IMR-90 (cell line): ENCODE data around the gene ANO9. TPM values are rescaled to one million over a fixed set of nuclear protein-coding genes. Genes with fewer than 3 reads are reported as not detected.

Experiments used
- ATAC-seq: fragments of 200-7000 bp; cut with Tn5 transposase; 2 replicates; pipeline ENCODE4 v1.9.1; 2020; ENCODE audit warnings: low read depth, mild to moderate bottlenecking, moderate library complexity
- BruUV-seq: library from RNA; stranded (reverse); fragments of 400-500 nt; replicated peaks from 2 replicates; lab custom pipeline; 2021; lab: Mats Ljungman, UMichigan
- CTCF ChIA-PET: fragments of 300-600 bp; formaldehyde crosslinking; extraction: SDS; loops from one replicate; lab custom pipeline; 2021; ENCODE audit warnings: antibody characterized with exemption; lab: Yijun Ruan, JAX
- POLR2A ChIA-PET: fragments of 300-600 bp; sonication (Branson Sonifier 250); formaldehyde crosslinking; loops from one replicate; lab custom pipeline; 2022; ENCODE audit warnings: antibody characterized with exemption; ENCODE audit not compliant: unreplicated experiment; lab: Charles Lee
- DNase-seq: peaks from one replicate; pipeline ENCODE4 v3.0.0; 2013
- H2AFZ ChIP-seq: replicated peaks from 2 replicates; pipeline ENCODE3; 2013; ENCODE audit warnings: low read length, mild to moderate bottlenecking; ENCODE audit not compliant: poor library complexity
- H2AK5ac ChIP-seq: 2 replicates; pipeline ENCODE4 v1.6.1; 2013; ENCODE audit warnings: low read depth, low read length, inconsistent platforms
- H2AK9ac ChIP-seq: replicated peaks from 2 replicates; pipeline ENCODE3; 2013; ENCODE audit warnings: mild to moderate bottlenecking, low read depth, low read length, moderate library complexity; ENCODE audit not compliant: poor library complexity
- H2BK120ac ChIP-seq: 2 replicates; pipeline ENCODE4 v1.6.1; 2013; ENCODE audit warnings: low read depth, low read length, inconsistent platforms
- H2BK15ac ChIP-seq: 3 replicates; pipeline ENCODE4 v1.6.1; 2013; ENCODE audit warnings: low read depth, low read length, inconsistent platforms
- H2BK20ac ChIP-seq: 2 replicates; pipeline ENCODE4 v1.6.1; 2013; ENCODE audit warnings: low read depth, mild to moderate bottlenecking, inconsistent platforms, low read length, moderate library complexity
- H2BK5ac ChIP-seq: 2 replicates; pipeline ENCODE4 v1.6.1; 2013; ENCODE audit warnings: mild to moderate bottlenecking, low read depth, low read length, inconsistent platforms; ENCODE audit not compliant: poor library complexity, severe bottlenecking
- H3K14ac ChIP-seq: replicated peaks from 2 replicates; pipeline ENCODE4 v1.6.1; 2013; ENCODE audit warnings: low read depth, low read length, inconsistent platforms
- H3K18ac ChIP-seq: 2 replicates; pipeline ENCODE4 v1.6.1; 2013; ENCODE audit warnings: low read depth, low read length, control low read depth
- H3K23ac ChIP-seq: 2 replicates; pipeline ENCODE4 v1.6.1; 2013; ENCODE audit warnings: low read depth, low read length, inconsistent platforms
- H3K27ac ChIP-seq: 2 replicates; pipeline ENCODE4 v1.5.1; 2013; ENCODE audit warnings: mild to moderate bottlenecking, control low read depth, low read length; ENCODE audit not compliant: insufficient read depth
- H3K27me3 ChIP-seq: 2 replicates; pipeline ENCODE4 v1.6.1; 2013; ENCODE audit warnings: low read length; ENCODE audit not compliant: control insufficient read depth, insufficient read depth
- H3K36me3 ChIP-seq: 2 replicates; pipeline ENCODE4 v1.6.1; 2013; ENCODE audit warnings: low read length, mixed read lengths; ENCODE audit not compliant: control insufficient read depth, insufficient read depth
- H3K4ac ChIP-seq: 2 replicates; pipeline ENCODE4 v1.6.1; 2013; ENCODE audit warnings: low read depth, low read length, inconsistent platforms
- H3K4me1 ChIP-seq: 2 replicates; pipeline ENCODE4 v1.6.1; 2013; ENCODE audit warnings: low read length, mixed read lengths; ENCODE audit not compliant: control insufficient read depth, insufficient read depth
- H3K4me2 ChIP-seq: 2 replicates; pipeline ENCODE4 v1.6.1; 2013; ENCODE audit warnings: low read depth, mild to moderate bottlenecking, control low read depth, low read length, moderate library complexity
- H3K4me3 ChIP-seq: 2 replicates; pipeline ENCODE4 v1.5.1; 2013; ENCODE audit warnings: low read depth, mild to moderate bottlenecking, control low read depth, low read length, moderate library complexity; ENCODE audit not compliant: insufficient read depth
- H3K56ac ChIP-seq: 2 replicates; pipeline ENCODE4 v1.6.1; 2013; ENCODE audit warnings: low read length, inconsistent platforms; ENCODE audit not compliant: insufficient read depth; ENCODE audit errors: extremely low read depth
- H3K79me1 ChIP-seq, 2 experiments: 2 replicates each; pipeline ENCODE4 v1.6.1; 2013; ENCODE audit warnings: low read length in 2 of 2, inconsistent platforms in 1 of 2, low read depth in 1 of 2
- H3K9ac ChIP-seq: 2 replicates; pipeline ENCODE4 v1.6.1; 2013; ENCODE audit warnings: low read depth, low read length, control low read depth
- H3K9me1 ChIP-seq: 2 replicates; pipeline ENCODE4 v1.6.1; 2013; ENCODE audit warnings: low read length, inconsistent platforms; ENCODE audit not compliant: insufficient read depth
- H3K9me3 ChIP-seq: 2 replicates; pipeline ENCODE4 v1.6.1; 2013; ENCODE audit warnings: low read length; ENCODE audit not compliant: control insufficient read depth, insufficient read depth
- H4K20me1 ChIP-seq: 2 replicates; pipeline ENCODE4 v1.6.1; 2013; ENCODE audit warnings: low read length, inconsistent platforms; ENCODE audit not compliant: insufficient read depth
- H4K5ac ChIP-seq: 2 replicates; pipeline ENCODE4 v1.6.1; 2013; ENCODE audit warnings: mild to moderate bottlenecking, low read depth, low read length, control low read depth
- H4K8ac ChIP-seq, 2 experiments: 2 replicates each; pipeline ENCODE4 v1.6.1; 2013; ENCODE audit warnings: low read depth in 2 of 2, low read length in 2 of 2, control low read depth in 1 of 2, inconsistent platforms in 1 of 2
- H4K91ac ChIP-seq: 2 replicates; pipeline ENCODE4 v1.6.1; 2013; ENCODE audit warnings: low read depth, low read length, inconsistent platforms; ENCODE audit not compliant: insufficient read depth
- BHLHE40 ChIP-seq: fragments of 150-350 bp; IDR thresholded peaks from 2 replicates; pipeline ENCODE4 v1.6.1; 2016; ENCODE audit warnings: mild to moderate bottlenecking, low read depth, low read length
- CEBPB ChIP-seq: IDR thresholded peaks from 2 replicates; pipeline ENCODE4 v1.6.1; 2012; ENCODE audit warnings: low read depth, low read length, improper control_type of control experiment
- CHD1 ChIP-seq: IDR thresholded peaks from 2 replicates; pipeline ENCODE4 v1.6.1; 2012; ENCODE audit warnings: low read depth, low read length, improper control_type of control experiment
- ELK1 ChIP-seq: fragments of 150-350 bp; IDR thresholded peaks from 2 replicates; pipeline ENCODE4 v1.6.1; 2016; ENCODE audit warnings: low read depth, mild to moderate bottlenecking, low read length, moderate library complexity, borderline replicate concordance
- FOS ChIP-seq: fragments of 150-350 bp; IDR thresholded peaks from 2 replicates; pipeline ENCODE4 v1.6.1; 2016; ENCODE audit warnings: low read depth, low read length
- MAFK ChIP-seq: IDR thresholded peaks from 2 replicates; pipeline ENCODE4 v1.6.1; 2012; ENCODE audit warnings: low read depth, low read length, improper control_type of control experiment
- MAZ ChIP-seq: IDR thresholded peaks from 2 replicates; pipeline ENCODE4 v1.6.1; 2012; ENCODE audit warnings: low read depth, mild to moderate bottlenecking, low read length, improper control_type of control experiment, moderate library complexity, borderline replicate concordance
- MXI1 ChIP-seq: IDR thresholded peaks from 2 replicates; pipeline ENCODE4 v1.6.1; 2012; ENCODE audit warnings: low read depth, mild to moderate bottlenecking, low read length, moderate library complexity, borderline replicate concordance
- NFE2L2 ChIP-seq: fragments of 150-350 bp; IDR thresholded peaks from 2 replicates; pipeline ENCODE4 v1.6.1; 2016; ENCODE audit warnings: low read depth, mild to moderate bottlenecking, low read length
- POLR2A ChIP-seq: IDR thresholded peaks from 2 replicates; pipeline ENCODE4 v1.6.1; 2012; ENCODE audit warnings: mild to moderate bottlenecking, low read depth, low read length
- RAD21 ChIP-seq: IDR thresholded peaks from 2 replicates; pipeline ENCODE4 v1.6.1; 2012; ENCODE audit warnings: low read length, improper control_type of control experiment
- RCOR1 ChIP-seq: IDR thresholded peaks from 2 replicates; pipeline ENCODE4 v1.6.1; 2012; ENCODE audit warnings: mild to moderate bottlenecking, low read length, improper control_type of control experiment; ENCODE audit not compliant: insufficient replicate concordance
- RFX5 ChIP-seq: IDR thresholded peaks from 2 replicates; pipeline ENCODE4 v1.8.0; 2012; ENCODE audit warnings: low read depth, mild to moderate bottlenecking, low read length, moderate library complexity
- SMC3 ChIP-seq: fragments of 150-350 bp; IDR thresholded peaks from 2 replicates; pipeline ENCODE4 v1.6.1; 2016; ENCODE audit warnings: low read depth, mild to moderate bottlenecking, antibody characterized with exemption, low read length, moderate library complexity
- WGBS, 2 experiments: methylation state at CpG; one replicate each; pipeline versions ENCODE4 v1.1.5 to v1.1.7; 2013; ENCODE audit warnings: missing lambda C conversion rate in 2 of 2; ENCODE audit not compliant: insufficient read length in 1 of 2; ENCODE audit errors: extremely low coverage in 2 of 2; 5-methylcytosine and 5-hydroxymethylcytosine counted together
- dilution Hi-C: fragments of 300-500 bp; cut with HindIII; formaldehyde crosslinking; loops from one replicate; pipeline ENCODE4 v1.14.3; 2018; ENCODE audit warnings: low sequenced_read_pairs; ENCODE audit not compliant: unreplicated experiment
- in situ Hi-C: fragments of 300-500 bp; cut with MboI; formaldehyde crosslinking; loops from 3 replicates; pipeline ENCODE4 v1.14.3; 2019; ENCODE audit warnings: low sequenced_read_pairs, inconsistent platforms, mixed read lengths
- intact Hi-C: fragments of 100-400 bp; cut with micrococcal nuclease; formaldehyde crosslinking; loops from 2 replicates; pipeline ENCODE4 v1.10.0; 2022
- polyA plus RNA-seq, 3 experiments: library from polyadenylated mRNA; depleted of rRNA; stranded (reverse); fragments of >200 nt; gene quantifications; 2 replicates each; pipeline ENCODE4 v1.2.3, GENCODE V29; 2012; ENCODE audit warnings: low replicate concordance in 1 of 3
- total RNA-seq: library from RNA; depleted of rRNA; stranded (reverse); fragments of >200 nt; gene quantifications from 2 replicates; pipeline ENCODE4 v1.2.3, GENCODE V29; 2012
- TF ChIP-seq, protein P1 (sequence below): conservative IDR thresholded peaks from 2 replicates; pipeline ENCODE4 v1.5.1; 2012; ENCODE audit warnings: mild to moderate bottlenecking, low read depth, low read length, improper control_type of control experiment
- TF ChIP-seq, protein P2 (sequence below): fragments of 150-350 bp; IDR thresholded peaks from 2 replicates; pipeline ENCODE4 v1.6.1; 2017; ENCODE audit warnings: mild to moderate bottlenecking, antibody characterized with exemption, low read length, low read depth

The ANO9 gene
- total and polyA plus RNA-seq, 2 of the 4 experiments (the other 2 are of a cell fraction) = not detected

GRCh38 chr11:380996-381395, 60.8 kb downstream of the ANO9 start:
- H4K91ac ChIP-seq = no peak overlapping the region
- H2BK20ac ChIP-seq = no peak overlapping the region
- H2AK5ac ChIP-seq = no peak overlapping the region
- H3K36me3 ChIP-seq = peaks cover 28% of the 10 kb centered on the region; the same call in 1 of the 2 replicates
- H3K9me1 ChIP-seq = no peaks in the 10 kb centered on the region
- ChIA-PET CTCF (no interaction called here), POLR2A (no interaction called here)
- no peak overlapping the region for H4K8ac ChIP-seq
- no peak overlapping the region for H3K23ac ChIP-seq
- H2BK120ac ChIP-seq = no peak overlapping the region
- no peak overlapping the region for H3K27ac ChIP-seq
- H3K9me3 ChIP-seq = peaks cover 2% of the 10 kb centered on the region; the same call in 1 of the 2 replicates
- DNase-seq = no peak
- no peak overlapping the region for H3K56ac ChIP-seq
- in situ Hi-C loops = no loop called here
- H3K79me1 ChIP-seq = no peaks in the 10 kb centered on the region
- TF ChIP-seq, protein P1, sequence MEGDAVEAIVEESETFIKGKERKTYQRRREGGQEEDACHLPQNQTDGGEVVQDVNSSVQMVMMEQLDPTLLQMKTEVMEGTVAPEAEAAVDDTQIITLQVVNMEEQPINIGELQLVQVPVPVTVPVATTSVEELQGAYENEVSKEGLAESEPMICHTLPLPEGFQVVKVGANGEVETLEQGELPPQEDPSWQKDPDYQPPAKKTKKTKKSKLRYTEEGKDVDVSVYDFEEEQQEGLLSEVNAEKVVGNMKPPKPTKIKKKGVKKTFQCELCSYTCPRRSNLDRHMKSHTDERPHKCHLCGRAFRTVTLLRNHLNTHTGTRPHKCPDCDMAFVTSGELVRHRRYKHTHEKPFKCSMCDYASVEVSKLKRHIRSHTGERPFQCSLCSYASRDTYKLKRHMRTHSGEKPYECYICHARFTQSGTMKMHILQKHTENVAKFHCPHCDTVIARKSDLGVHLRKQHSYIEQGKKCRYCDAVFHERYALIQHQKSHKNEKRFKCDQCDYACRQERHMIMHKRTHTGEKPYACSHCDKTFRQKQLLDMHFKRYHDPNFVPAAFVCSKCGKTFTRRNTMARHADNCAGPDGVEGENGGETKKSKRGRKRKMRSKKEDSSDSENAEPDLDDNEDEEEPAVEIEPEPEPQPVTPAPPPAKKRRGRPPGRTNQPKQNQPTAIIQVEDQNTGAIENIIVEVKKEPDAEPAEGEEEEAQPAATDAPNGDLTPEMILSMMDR = no peak
- TF ChIP-seq ELK1 (no peak), RFX5 (no peak), SMC3 (no peak), MAFK (no peak), RAD21 (no peak), MXI1 (no peak), FOS (no peak), RCOR1 (no peak), CEBPB (no peak), BHLHE40 (no peak), NFE2L2 (no peak), MAZ (no peak), CHD1 (no peak), POLR2A (no peak)
- TF ChIP-seq, protein P2, sequence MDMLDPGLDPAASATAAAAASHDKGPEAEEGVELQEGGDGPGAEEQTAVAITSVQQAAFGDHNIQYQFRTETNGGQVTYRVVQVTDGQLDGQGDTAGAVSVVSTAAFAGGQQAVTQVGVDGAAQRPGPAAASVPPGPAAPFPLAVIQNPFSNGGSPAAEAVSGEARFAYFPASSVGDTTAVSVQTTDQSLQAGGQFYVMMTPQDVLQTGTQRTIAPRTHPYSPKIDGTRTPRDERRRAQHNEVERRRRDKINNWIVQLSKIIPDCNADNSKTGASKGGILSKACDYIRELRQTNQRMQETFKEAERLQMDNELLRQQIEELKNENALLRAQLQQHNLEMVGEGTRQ = no peak
- dilution Hi-C loops = no loop called here
- H3K4ac ChIP-seq = no peak overlapping the region
- WGBS, 2 experiments = no CpG with 5 or more reads among the region's 14 CpGs
- no peak overlapping the region for H3K4me2 ChIP-seq
- no peak overlapping the region for H4K5ac ChIP-seq
- intact Hi-C loops = no loop called here
- no peaks in the 10 kb centered on the region for H3K4me1 ChIP-seq
- no peak overlapping the region for H2BK15ac ChIP-seq
- no peak overlapping the region for H3K9ac ChIP-seq
- no peak overlapping the region for H2AK9ac ChIP-seq
- BruUV-seq = no TSS peak
- no peak overlapping the region for H3K14ac ChIP-seq
- no peak for ATAC-seq
- no peaks in the 10 kb centered on the region for H4K20me1 ChIP-seq
- H3K18ac ChIP-seq = no peak overlapping the region
- H2BK5ac ChIP-seq = no peak overlapping the region
- H2AFZ ChIP-seq = no peak overlapping the region
- no peaks in the 10 kb centered on the region for H3K27me3 ChIP-seq
- no peak overlapping the region for H3K4me3 ChIP-seq
